Stimulated activated naive B cell treated with anti-CD40 and anti-IgM and Interleukin-4, amounts not matched to agents 10 μg/mL and 1 μg/mL and 100 μg/mL, for 72 hours (primary cell): ENCODE data around the gene PTGR1.
"Not testable (repeated sequence)": the region's sequence is repeated elsewhere in the genome, so short reads cannot be mapped to it uniquely, and the experiment has no call there.

ENCODE experiments used
- ATAC-seq, 2 donors: fragments of 150-1000 bp; cut with Tn5 transposase; replicated peaks; 2 replicates each; pipeline ENCODE4 v1.10.0; 2021; ENCODE audit warnings: moderate library complexity in 1 of 2
- DNase-seq: peaks from one replicate; pipeline ENCODE4 v3.0.0; 2021
- H3K27ac Mint-ChIP-seq: one replicate; pipeline ENCODE4 v1.8.0; 2022; ENCODE audit warnings: mild to moderate bottlenecking, mixed read lengths
- H3K27me3 Mint-ChIP-seq, 2 donors: one replicate each; pipeline ENCODE4 v1.8.0; 2022; ENCODE audit warnings: mixed read lengths in 2 of 2
- H3K36me3 Mint-ChIP-seq, 2 donors: one replicate each; pipeline ENCODE4 v1.8.0; 2022; ENCODE audit warnings: mixed read lengths in 2 of 2, mild to moderate bottlenecking in 1 of 2
- H3K4me1 Mint-ChIP-seq, 2 donors: one replicate each; pipeline ENCODE4 v1.8.0; 2022; ENCODE audit warnings: mixed read lengths in 2 of 2, mild to moderate bottlenecking in 1 of 2
- H3K4me3 Mint-ChIP-seq, 2 donors: one replicate each; pipeline ENCODE4 v1.8.0; 2022; ENCODE audit warnings: mild to moderate bottlenecking in 2 of 2, mixed read lengths in 2 of 2, moderate library complexity in 1 of 2
- H3K9me3 Mint-ChIP-seq, 2 donors: one replicate each; pipeline ENCODE4 v1.8.0; 2022; ENCODE audit warnings: mixed read lengths in 2 of 2, mild to moderate bottlenecking in 1 of 2

PTGR1 gene

GRCh38 chr9:111630182-111630963, 30.9 kb upstream of the PTGR1 start:
- ATAC-seq (peak; percentile 44 to 47), DNase-seq (no peak)
- Mint-ChIP-seq H3K27me3 (no peaks in the 10 kb centered on the region), H3K4me3 (peak overlapping the region; percentile 94 to 99), H3K36me3 (peaks cover 12 to 19% of the 10 kb centered on the region in 2 donors), H3K9me3 (no peaks in the 10 kb centered on the region), H3K4me1 (peaks cover 15 to 38% of the 10 kb centered on the region in 2 donors), H3K27ac (peak overlapping the region; percentile 96)

GRCh38 chr9:111628411-111628810, 29.0 kb upstream of the PTGR1 start:
- no peaks in the 10 kb centered on the region for H3K27me3 Mint-ChIP-seq

GRCh38 chr9:111627260-111627963, 28.0 kb upstream of the PTGR1 start:
- Mint-ChIP-seq H3K36me3 (no peaks in the 10 kb centered on the region), H3K4me1 (peaks cover 3 to 9% of the 10 kb centered on the region in 2 donors), H3K27ac (no peak overlapping the region), H3K4me3 (no peak overlapping the region), H3K27me3 (peaks cover under 1 to 2% of the 10 kb centered on the region in 2 donors), H3K9me3 (peaks cover 0 to 2% of the 10 kb centered on the region in 2 donors)
- no peak for DNase-seq
- ATAC-seq, result no peak

More at GRCh38 chr9:111628411-111628810, 29.0 kb upstream of the PTGR1 start:
- Mint-ChIP-seq H3K36me3 (peaks cover 6% of the 10 kb centered on the region in 2 donors), H3K27ac (no peak overlapping the region), H3K4me1 (peaks cover 8 to 19% of the 10 kb centered on the region in 2 donors), H3K9me3 (no peaks in the 10 kb centered on the region), H3K4me3 (no peak overlapping the region)
- DNase-seq (no peak), ATAC-seq (no peak)

GRCh38 chr9:111622626-111623025, 23.2 kb upstream of the PTGR1 start:
- no peak for ATAC-seq
- Mint-ChIP-seq H3K27ac (no peak overlapping the region), H3K27me3 (peaks cover 8 to 15% of the 10 kb centered on the region in 2 donors), H3K4me3 (no peak overlapping the region), H3K9me3 (peaks cover 0 to 2% of the 10 kb centered on the region in 2 donors), H3K36me3 (no peaks in the 10 kb centered on the region), H3K4me1 (no peaks in the 10 kb centered on the region)
- DNase-seq, result no peak

GRCh38 chr9:111621895-111622480, 22.5 kb upstream of the PTGR1 start:
- H3K4me1 Mint-ChIP-seq, result no peaks in the 10 kb centered on the region
- peaks cover 8 to 15% of the 10 kb centered on the region in 2 donors for H3K27me3 Mint-ChIP-seq
- peak; percentile 55 to 72 for ATAC-seq
- H3K27ac Mint-ChIP-seq, result no peak overlapping the region
- H3K36me3 Mint-ChIP-seq, result no peaks in the 10 kb centered on the region
- no peak overlapping the region for H3K4me3 Mint-ChIP-seq
- peaks cover 0 to 2% of the 10 kb centered on the region in 2 donors for H3K9me3 Mint-ChIP-seq
- no peak for DNase-seq

- not testable (repeated sequence) for H3K36me3 Mint-ChIP-seq, H3K4me3 Mint-ChIP-seq, DNase-seq, H3K4me1 Mint-ChIP-seq, ATAC-seq, H3K9me3 Mint-ChIP-seq, H3K27ac Mint-ChIP-seq
- peaks cover 35 to 49% of the 10 kb centered on the region in 2 donors for H3K27me3 Mint-ChIP-seq
Measured at GRCh38 chr9:111617349-111617748, 17.9 kb upstream of the PTGR1 start.

GRCh38 chr9:111615928-111616327, 16.5 kb upstream of the PTGR1 start:
- Mint-ChIP-seq H3K27ac (no peak overlapping the region), H3K36me3 (no peaks in the 10 kb centered on the region), H3K9me3 (no peaks in the 10 kb centered on the region), H3K4me1 (no peaks in the 10 kb centered on the region), H3K4me3 (no peak overlapping the region), H3K27me3 (peaks cover 43 to 50% of the 10 kb centered on the region in 2 donors)
- no peak for DNase-seq
- ATAC-seq, result no peak

GRCh38 chr9:111613436-111614040, 14.1 kb upstream of the PTGR1 start:
- Mint-ChIP-seq H3K4me1 (no peaks in the 10 kb centered on the region), H3K27ac (no peak overlapping the region), H3K27me3 (peaks cover 63 to 67% of the 10 kb centered on the region in 2 donors), H3K36me3 (no peaks in the 10 kb centered on the region), H3K9me3 (no peaks in the 10 kb centered on the region), H3K4me3 (no peak overlapping the region)
- DNase-seq (no peak), ATAC-seq (no peak)

- Mint-ChIP-seq H3K4me1 (no peaks in the 10 kb centered on the region), H3K36me3 (no peaks in the 10 kb centered on the region), H3K27ac (no peak overlapping the region), H3K9me3 (no peaks in the 10 kb centered on the region), H3K27me3 (peaks cover 63 to 70% of the 10 kb centered on the region in 2 donors), H3K4me3 (no peak overlapping the region)
- no peak for DNase-seq
- ATAC-seq, result no peak
Measured at GRCh38 chr9:111610845-111611244, 11.4 kb upstream of the PTGR1 start.

GRCh38 chr9:111610149-111610548, 10.7 kb upstream of the PTGR1 start:
- DNase-seq (no peak), ATAC-seq (no peak)
- H3K9me3 Mint-ChIP-seq, result no peaks in the 10 kb centered on the region
- peaks cover 60 to 68% of the 10 kb centered on the region in 2 donors for H3K27me3 Mint-ChIP-seq
- H3K4me3 Mint-ChIP-seq, result no peak overlapping the region
- no peaks in the 10 kb centered on the region for H3K4me1 Mint-ChIP-seq
- no peak overlapping the region for H3K27ac Mint-ChIP-seq
- H3K36me3 Mint-ChIP-seq, result no peaks in the 10 kb centered on the region

GRCh38 chr9:111605041-111605559, 5.7 kb upstream of the PTGR1 start:
- Mint-ChIP-seq H3K27me3 (peaks cover 27 to 35% of the 10 kb centered on the region in 2 donors), H3K27ac (no peak overlapping the region), H3K4me3 (no peak overlapping the region), H3K36me3 (no peaks in the 10 kb centered on the region), H3K4me1 (peaks cover 0 to 2% of the 10 kb centered on the region in 2 donors), H3K9me3 (no peaks in the 10 kb centered on the region)
- ATAC-seq, result no peak
- DNase-seq, result no peak

- Mint-ChIP-seq H3K36me3 (peaks cover 0 to 4% of the 10 kb centered on the region in 2 donors), H3K9me3 (no peaks in the 10 kb centered on the region), H3K27me3 (peaks cover 31 to 37% of the 10 kb centered on the region in 2 donors), H3K4me3 (no peak overlapping the region), H3K27ac (no peak overlapping the region), H3K4me1 (peaks cover 3 to 11% of the 10 kb centered on the region in 2 donors)
- ATAC-seq (no peak), DNase-seq (no peak)
Measured at GRCh38 chr9:111604054-111604615, 4.7 kb upstream of the PTGR1 start.

GRCh38 chr9:111603041-111603440, 3.6 kb upstream of the PTGR1 start:
- Mint-ChIP-seq H3K9me3 (no peaks in the 10 kb centered on the region), H3K27ac (no peak overlapping the region), H3K4me3 (no peak overlapping the region), H3K27me3 (peaks cover 33 to 41% of the 10 kb centered on the region in 2 donors), H3K4me1 (peaks cover 9 to 22% of the 10 kb centered on the region in 2 donors), H3K36me3 (peaks cover 0 to 5% of the 10 kb centered on the region in 2 donors)
- DNase-seq, result no peak
- no peak for ATAC-seq
